Fibroblast of mammary gland (primary cell): Measurements from ENCODE around the gene SLC9A5.

ENCODE experiments used
- DNase-seq: peaks from one replicate; pipeline ENCODE4 v3.0.0-alpha.2; 2010; ENCODE audit warnings: low read depth
- H3K4me3 ChIP-seq: 2 replicates; pipeline ENCODE4 v1.5.1; 2011; ENCODE audit warnings: low read depth, mild to moderate bottlenecking, low read length, moderate library complexity; ENCODE audit not compliant: control insufficient read depth
- CTCF ChIP-seq: conservative IDR thresholded peaks from 2 replicates; pipeline ENCODE4 v1.5.1; 2011; ENCODE audit warnings: low read depth, low read length, inconsistent platforms; ENCODE audit not compliant: control insufficient read depth, insufficient read depth

Gene SLC9A5

GRCh38 chr16:67215706-67216105, 33.1 kb upstream of the SLC9A5 start:
- TF ChIP-seq CTCF: no peak
- no peak for DNase-seq
- no peak overlapping the region for H3K4me3 ChIP-seq

- no peak overlapping the region for H3K4me3 ChIP-seq
- DNase-seq: no peak
- no peak for TF ChIP-seq CTCF
Measured at GRCh38 chr16:67216612-67217490, 31.9 kb upstream of the SLC9A5 start.

GRCh38 chr16:67223992-67224391, 24.8 kb upstream of the SLC9A5 start:
- TF ChIP-seq CTCF: no peak
- DNase-seq: no peak
- no peak overlapping the region for H3K4me3 ChIP-seq

GRCh38 chr16:67226295-67226803, 22.4 kb upstream of the SLC9A5 start:
- no peak for DNase-seq
- TF ChIP-seq CTCF: no peak
- H3K4me3 ChIP-seq: peak overlapping the region; percentile 97

GRCh38 chr16:67226804-67227566, 21.8 kb upstream of the SLC9A5 start, which contains the start of gene TMEM208:
TSS of gene TMEM208 (plus strand) at chr16:67227130. CDS start at chr16:67227219, 89 bp downstream.
- peak within 1 kb of the TSS; percentile 97 for H3K4me3 ChIP-seq
- no peak for TF ChIP-seq CTCF
- peak; percentile 98 for DNase-seq

- no peak for DNase-seq
- H3K4me3 ChIP-seq: peak overlapping the region; percentile 97
- TF ChIP-seq CTCF: no peak
Measured at GRCh38 chr16:67227567-67227921, 21.2 kb upstream of the SLC9A5 start.
